ENCODE results near the gene ASTN2.

Gene ASTN2

GRCh38 chr9:117013440-117013995 lies 401.3 kb downstream of the ASTN2 start:
- DNase-seq (ENCODE audit: low read depth), result no peak

- no peak for DNase-seq (ENCODE audit: low read depth)
Observed at GRCh38 chr9:117010061-117010460, 404.8 kb downstream of the ASTN2 start.

DNA sequence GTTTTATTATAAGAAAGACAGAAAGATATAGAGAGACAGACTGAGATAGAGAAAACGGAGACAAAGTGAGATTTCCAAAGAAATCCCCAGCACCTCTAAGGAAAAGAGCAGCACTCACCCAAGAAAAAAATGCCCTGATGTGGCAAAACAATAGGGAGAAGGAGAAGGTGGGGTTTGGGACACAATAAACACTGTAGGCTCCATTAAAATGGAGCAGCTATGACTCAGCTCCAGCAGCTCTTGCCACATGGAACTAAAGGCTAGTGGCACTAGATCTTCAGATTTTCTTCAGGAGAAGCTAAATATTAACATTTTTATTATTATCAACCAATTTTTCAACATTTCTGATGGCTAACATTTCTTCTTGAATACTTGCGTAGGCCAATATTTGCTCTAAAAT lies 406.0 kb downstream of the ASTN2 start:
- no peak for DNase-seq (ENCODE audit: low read depth)

- DNase-seq (ENCODE audit: low read depth), result no peak
Observed at GRCh38 chr9:117008461-117008860, 406.4 kb downstream of the ASTN2 start.

DNA sequence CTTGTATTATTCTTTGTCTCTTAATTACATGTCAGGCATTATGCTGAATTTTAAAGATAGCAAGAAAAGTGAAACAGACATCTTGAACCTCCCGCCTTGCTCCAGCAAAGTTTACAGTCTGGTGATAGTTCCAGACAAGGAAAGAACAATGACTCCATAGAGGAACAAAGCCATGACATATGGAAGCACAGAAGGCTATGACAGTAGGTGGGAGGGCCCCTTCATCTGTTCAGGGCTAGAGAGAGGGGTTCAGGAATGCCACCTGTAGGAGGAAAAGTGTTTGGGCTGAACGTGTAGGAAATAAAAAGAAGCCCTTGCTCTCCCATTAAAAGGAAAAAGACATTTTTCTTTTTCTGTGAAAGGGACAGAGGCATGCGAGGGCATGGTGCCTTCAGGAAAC lies 412.2 kb downstream of the ASTN2 start:
- no peak for DNase-seq (ENCODE audit: low read depth)

DNA sequence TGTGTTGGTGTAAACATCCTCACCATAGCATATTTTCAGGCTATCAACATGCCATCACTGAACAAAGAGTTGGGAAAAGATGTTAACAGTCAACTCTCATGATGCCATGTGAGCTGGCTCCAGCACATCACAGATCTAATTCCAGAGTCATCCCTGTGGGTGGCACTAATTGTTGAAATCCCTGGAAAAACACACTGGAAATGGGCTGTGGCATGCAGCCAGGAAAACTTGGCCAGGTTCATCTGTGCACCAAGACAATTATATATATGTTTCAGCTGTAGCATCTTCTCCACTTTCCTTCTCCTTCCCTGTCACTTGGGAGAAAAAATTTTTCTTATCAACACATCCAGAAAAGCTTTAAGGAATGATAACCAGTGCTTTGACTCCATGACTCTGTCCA lies 414.0 kb downstream of the ASTN2 start:
- DNase-seq (ENCODE audit: low read depth), result no peak

DNA sequence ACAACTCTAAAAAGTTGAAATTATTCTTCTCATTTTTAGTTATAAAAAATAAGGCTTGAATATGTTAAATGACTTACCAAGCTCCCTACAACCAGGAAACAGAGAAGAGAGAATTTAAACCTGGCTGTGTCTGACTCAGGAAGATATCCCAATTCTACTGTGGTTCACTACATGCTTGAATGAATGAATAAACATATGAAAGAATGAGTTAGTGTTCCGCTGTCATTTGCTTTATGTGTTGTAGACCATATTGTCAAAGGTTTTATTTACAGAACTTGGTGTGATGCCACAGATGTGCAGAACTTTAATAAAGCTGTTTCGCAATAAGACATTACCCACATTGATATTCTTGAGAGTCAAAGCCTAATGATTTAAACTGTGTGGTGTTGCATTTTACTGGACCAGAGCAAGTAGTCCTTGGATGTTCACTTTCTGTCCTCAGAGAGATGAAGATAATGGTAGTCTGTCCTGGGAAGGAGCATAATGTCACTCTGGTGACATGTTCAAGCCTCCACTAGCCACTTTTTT lies 414.6 kb downstream of the ASTN2 start:
- DNase-seq (ENCODE audit: low read depth), result no peak

DNA sequence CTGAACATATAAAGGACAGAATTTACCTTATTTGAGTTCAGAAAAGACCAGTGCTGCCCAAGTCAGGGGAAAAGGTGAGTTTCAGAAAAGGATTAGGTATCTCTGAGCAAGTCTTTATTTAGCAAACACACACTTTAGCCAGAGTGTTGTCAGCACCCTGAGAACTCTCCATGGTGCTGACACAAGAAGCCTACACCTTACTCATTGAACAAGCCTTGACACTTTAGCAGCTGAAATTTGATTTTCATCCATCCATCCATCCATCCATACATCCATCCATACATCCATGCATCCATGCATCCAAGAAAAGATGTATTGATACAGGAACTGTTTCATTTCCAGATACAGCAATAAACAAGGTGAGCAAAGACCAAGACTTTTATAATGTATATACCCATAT lies 416.6 kb downstream of the ASTN2 start:
- no peak for DNase-seq (ENCODE audit: low read depth)

GRCh38 chr9:116992865-116993264 lies 422.0 kb downstream of the ASTN2 start:
- no peak for DNase-seq (ENCODE audit: low read depth)

DNA sequence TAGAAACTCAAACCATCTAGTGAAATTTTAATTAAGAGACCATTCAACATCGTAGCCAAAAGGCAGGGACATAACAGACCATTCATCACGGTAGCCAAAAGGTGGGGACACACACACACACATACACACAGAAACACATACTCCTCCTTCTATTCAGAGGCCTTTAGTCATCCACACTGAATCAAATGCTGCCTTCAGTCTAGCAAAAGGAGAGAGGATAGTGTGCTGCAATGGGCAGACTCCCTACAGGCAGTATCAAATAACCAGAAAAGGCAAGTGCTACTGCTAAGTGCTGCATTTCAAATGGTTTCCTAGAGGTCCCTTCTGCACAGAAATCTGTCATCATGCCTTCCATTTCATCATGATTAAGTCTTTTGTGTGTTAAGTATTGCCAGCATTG lies 423.8 kb downstream of the ASTN2 start:
- DNase-seq (ENCODE audit: low read depth), result no peak

- DNase-seq (ENCODE audit: low read depth), result no peak
Observed at GRCh38 chr9:116990592-116990991, 424.3 kb downstream of the ASTN2 start.

DNA sequence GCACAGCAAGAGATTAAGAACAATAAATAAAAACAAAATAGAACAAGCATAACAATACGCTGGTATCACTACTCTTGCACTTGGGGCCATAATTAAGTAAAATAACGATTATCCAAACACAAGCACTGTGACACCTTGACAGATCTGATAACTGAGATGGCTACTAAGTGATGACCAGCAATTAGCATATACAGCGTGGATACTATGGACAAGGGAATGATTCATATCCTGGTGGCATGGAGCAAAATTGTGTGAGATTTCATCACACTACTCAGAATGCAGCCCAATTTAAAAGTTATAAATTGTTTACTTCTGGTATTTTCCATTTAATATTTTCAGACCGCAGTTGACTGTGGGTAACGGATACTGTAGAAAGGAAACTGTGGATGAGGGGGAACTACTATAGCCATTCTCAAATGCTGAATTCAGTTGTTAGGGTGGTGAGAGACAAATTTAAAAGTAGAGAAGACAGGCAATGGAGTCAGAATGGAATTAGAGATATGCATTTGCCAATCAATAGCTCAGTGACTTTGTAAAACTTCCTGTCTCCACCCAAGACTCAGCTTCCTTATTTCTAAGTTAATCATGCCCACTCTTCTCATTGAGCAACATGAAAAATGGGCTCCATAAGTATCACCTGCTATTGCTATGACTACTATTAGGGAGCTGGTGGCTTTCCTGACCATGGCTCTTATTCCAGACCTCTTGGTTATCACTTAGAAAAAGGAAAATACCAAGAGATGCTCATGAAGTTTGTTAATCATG lies 427.0 kb downstream of the ASTN2 start:
- no peak for DNase-seq (ENCODE audit: low read depth)

- DNase-seq (ENCODE audit: low read depth), result no peak
Observed at GRCh38 chr9:116986015-116986414, 428.8 kb downstream of the ASTN2 start.

- no peak for DNase-seq (ENCODE audit: low read depth)
Observed at GRCh38 chr9:116985596-116985995, 429.3 kb downstream of the ASTN2 start.

- DNase-seq (ENCODE audit: low read depth), result no peak
Observed at GRCh38 chr9:116984111-116984510, 430.7 kb downstream of the ASTN2 start.

GRCh38 chr9:116980582-116981120 lies 434.2 kb downstream of the ASTN2 start:
- DNase-seq (ENCODE audit: low read depth), result no peak

GRCh38 chr9:116979456-116979855 lies 435.4 kb downstream of the ASTN2 start:
- DNase-seq (ENCODE audit: low read depth), result no peak

DNA sequence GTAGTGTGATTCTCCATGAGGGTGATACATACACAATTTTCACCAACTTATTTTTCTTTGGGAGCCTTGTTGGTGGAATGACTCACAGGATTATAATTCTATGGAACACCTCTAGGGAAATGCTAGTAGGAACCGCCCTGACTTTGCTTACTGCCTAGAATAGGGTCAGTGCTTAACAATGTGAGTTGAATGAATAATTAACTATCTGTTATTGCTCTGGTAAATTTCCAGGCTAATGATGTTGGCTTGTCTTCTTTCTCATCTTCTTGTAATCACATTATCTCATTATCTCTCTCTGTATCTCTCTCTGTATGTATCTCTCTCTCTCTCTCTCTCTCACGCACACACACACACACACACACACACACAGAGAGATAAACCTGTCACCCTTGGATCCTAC lies 436.7 kb downstream of the ASTN2 start:
- DNase-seq (ENCODE audit: low read depth), result no peak

DNA sequence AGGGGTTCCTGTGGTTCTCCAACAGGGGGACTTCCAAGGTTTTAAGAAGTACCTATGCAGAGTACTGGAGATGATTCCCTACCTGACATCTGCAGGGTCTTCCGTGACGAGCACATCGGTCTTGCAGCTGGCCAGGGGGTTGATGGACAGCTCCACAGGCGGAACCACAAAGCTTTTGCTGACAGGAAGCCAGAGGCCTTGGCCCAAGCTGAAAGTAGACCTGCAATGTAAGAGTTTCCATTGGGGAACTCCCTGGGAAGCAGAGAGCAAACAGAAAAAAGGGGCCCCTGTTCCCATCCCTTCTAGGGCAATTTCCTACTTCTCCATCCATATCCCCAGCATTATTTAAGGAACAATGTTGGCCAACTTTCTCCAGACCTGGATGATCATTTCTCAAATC lies 439.7 kb downstream of the ASTN2 start:
- DNase-seq (ENCODE audit: low read depth), result no peak

DNA sequence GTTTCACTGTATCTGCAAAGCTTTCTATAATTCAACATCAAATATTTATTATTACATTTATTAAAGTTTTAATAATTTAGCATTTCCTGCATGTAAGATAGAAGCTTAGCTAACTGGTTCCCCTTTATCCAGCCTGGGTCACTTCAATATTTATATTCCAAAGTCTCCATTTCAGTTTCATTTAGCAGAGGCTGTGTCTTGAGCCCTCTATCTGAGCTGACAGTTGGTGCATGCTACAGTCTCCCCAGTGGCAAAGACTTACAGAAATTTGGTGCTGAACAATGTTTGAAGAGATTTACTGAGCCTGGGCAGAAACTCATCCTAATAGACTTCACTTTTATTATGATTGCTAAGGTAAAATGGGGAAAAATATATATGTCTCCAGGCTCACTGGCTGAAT lies 448.7 kb downstream of the ASTN2 start:
- no peak for DNase-seq (ENCODE audit: low read depth)

DNA sequence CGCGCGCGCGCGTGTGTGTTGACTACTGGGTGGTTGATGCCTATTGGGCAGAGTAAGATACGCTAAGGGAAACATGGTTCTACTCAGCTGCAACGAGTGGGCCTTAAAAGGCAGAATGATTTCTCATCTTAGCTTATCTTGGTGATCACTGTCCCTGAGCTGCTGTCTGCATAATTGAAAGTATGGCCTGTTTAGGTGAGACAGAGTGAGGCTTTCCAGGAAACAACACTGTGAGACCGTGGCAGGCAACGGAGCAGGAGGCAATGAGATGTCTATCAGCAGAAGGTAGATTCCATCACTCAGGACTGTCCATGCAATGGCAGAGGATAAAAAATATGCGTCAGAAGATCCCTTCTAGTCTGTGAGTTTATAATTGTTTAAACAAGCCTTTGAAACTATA lies 450.6 kb downstream of the ASTN2 start:
- no peak for DNase-seq (ENCODE audit: low read depth)

- DNase-seq (ENCODE audit: low read depth), result no peak
Observed at GRCh38 chr9:116959809-116960208, 455.0 kb downstream of the ASTN2 start.

DNA sequence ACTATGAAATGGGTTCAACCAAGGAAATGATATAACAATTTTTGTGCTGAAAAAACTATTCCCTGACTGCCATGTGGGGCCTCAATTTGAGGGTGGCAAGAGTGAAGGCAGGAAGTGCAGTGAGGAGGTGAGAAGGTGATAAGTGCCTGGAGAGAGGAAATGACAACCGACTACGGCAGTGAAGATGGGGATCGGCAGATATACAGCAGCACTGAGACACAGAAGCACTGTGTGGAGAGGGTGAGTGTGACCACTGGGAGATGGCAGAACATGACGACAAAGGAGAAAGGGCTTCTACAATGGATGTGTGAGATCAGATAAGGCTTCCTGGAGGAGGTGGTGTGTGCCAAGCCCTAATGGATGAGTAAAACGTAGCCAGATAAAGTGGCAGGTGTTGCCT lies 456.0 kb downstream of the ASTN2 start:
- DNase-seq (ENCODE audit: low read depth), result no peak

DNA sequence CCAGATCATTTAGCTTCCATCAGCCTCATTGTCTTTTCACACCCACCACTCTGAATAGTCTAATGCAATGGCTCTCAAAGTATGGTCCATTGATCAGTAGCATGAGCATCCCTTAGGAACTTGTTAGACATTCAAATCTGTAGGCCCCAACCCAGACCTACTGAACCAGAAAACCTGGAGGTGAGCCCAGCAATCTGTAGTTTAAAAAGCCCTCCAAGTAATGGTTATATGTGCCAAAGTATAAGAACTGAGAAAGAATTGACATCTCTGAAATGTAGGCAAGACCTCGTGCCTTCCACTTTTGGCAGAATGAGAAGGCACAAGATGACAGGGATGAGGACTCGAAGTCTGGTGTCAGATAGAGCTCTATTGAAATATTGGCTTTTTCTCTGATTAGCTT lies 460.1 kb downstream of the ASTN2 start:
- no peak for DNase-seq (ENCODE audit: low read depth)

Measured in stimulated activated CD8-positive, alpha-beta memory T cell treated with anti-CD3 and anti-CD28 coated beads, Interleukin-4, amount 100 ng/mL, for 24 hours (primary cell).